Large intestine (tissue), 3 donors: ENCODE measurements around the gene SLC26A4. TPM values are rescaled to one million over a fixed set of nuclear protein-coding genes. Genes with fewer than 3 reads are reported as not detected.

ENCODE experiments used
- DNase-seq, 2 donors: peaks; one replicate each; pipeline versions ENCODE4 v3.0.0 to v3.0.0-alpha.2; 2013
- H3K27ac ChIP-seq: one replicate; pipeline ENCODE4 v1.5.1; 2013; ENCODE audit warnings: low read length
- H3K27me3 ChIP-seq: 2 replicates; pipeline ENCODE4 v1.6.1; 2013; ENCODE audit warnings: low read length; ENCODE audit not compliant: control insufficient read depth, insufficient read depth
- H3K36me3 ChIP-seq: 2 replicates; pipeline ENCODE4 v1.6.1; 2013; ENCODE audit warnings: low read length; ENCODE audit not compliant: control insufficient read depth, insufficient read depth
- H3K4me1 ChIP-seq: one replicate; pipeline ENCODE4 v1.6.1; 2013; ENCODE audit warnings: low read length; ENCODE audit not compliant: control insufficient read depth, insufficient read depth
- H3K4me3 ChIP-seq: one replicate; pipeline ENCODE4 v1.5.1; 2013; ENCODE audit warnings: low read length
- H3K9me3 ChIP-seq: one replicate; pipeline ENCODE4 v1.6.1; 2013; ENCODE audit warnings: mild to moderate bottlenecking, low read depth, low read length, moderate library complexity; ENCODE audit not compliant: control insufficient read depth
- WGBS: methylation state at CpG from one replicate; pipeline ENCODE4 v1.1.5; 2013; ENCODE audit warnings: low lambda C conversion rate; ENCODE audit not compliant: insufficient coverage; 5-methylcytosine and 5-hydroxymethylcytosine counted together
- polyA plus RNA-seq: library from polyadenylated mRNA; unstranded; fragments of 120-200 nt; gene quantifications from one replicate; pipeline ENCODE4 v1.2.1, GENCODE V29; 2013

The SLC26A4 gene
- polyA plus RNA-seq, 1 donor: 0.28 TPM

- no CpG with 5 or more reads among the region's 1 CpG for WGBS
Observed at GRCh38 chr7:107678110-107678753, 17.6 kb downstream of the SLC26A4 start.

GRCh38 chr7:107680478-107680877 lies 19.9 kb downstream of the SLC26A4 start:
- no peaks in the 10 kb centered on the region for H3K4me1 ChIP-seq
- no peaks in the 10 kb centered on the region for H3K36me3 ChIP-seq
- no CpG with 5 or more reads among the region's 1 CpG for WGBS

More at GRCh38 chr7:107678110-107678753, 17.6 kb downstream of the SLC26A4 start:
- Histone ChIP-seq H3K27me3 (no peaks in the 10 kb centered on the region), H3K9me3 (no peaks in the 10 kb centered on the region), H3K4me3 (no peak overlapping the region), H3K4me1 (no peaks in the 10 kb centered on the region), H3K36me3 (no peaks in the 10 kb centered on the region), H3K27ac (no peak overlapping the region)
- no peak for DNase-seq

DNA sequence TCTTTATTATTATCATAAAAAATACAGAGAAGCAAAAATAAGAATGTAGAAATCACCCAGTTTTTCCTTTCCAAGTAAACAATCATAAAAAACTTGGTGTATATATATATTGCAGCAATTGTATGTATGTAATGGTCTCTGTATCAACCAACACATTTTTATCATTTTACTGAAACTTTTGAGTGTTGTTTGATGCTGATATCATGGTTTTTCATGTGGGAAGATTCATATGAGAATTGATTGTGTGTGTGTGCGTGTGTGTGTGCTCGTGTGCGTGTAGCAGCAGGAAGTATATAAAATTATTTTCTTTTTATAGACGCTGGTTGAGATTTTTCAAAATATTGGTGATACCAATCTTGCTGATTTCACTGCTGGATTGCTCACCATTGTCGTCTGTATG lies 22.3 kb downstream of the SLC26A4 start:
- Histone ChIP-seq H3K9me3 (no peaks in the 10 kb centered on the region), H3K27me3 (no peaks in the 10 kb centered on the region), H3K4me3 (no peak overlapping the region), H3K36me3 (no peaks in the 10 kb centered on the region), H3K4me1 (no peaks in the 10 kb centered on the region), H3K27ac (no peak overlapping the region)
- no peak for DNase-seq
- WGBS: 100% methylated on average over 1 of the region's 5 CpGs

More at GRCh38 chr7:107680478-107680877, 19.9 kb downstream of the SLC26A4 start:
- Histone ChIP-seq H3K27ac (no peak overlapping the region), H3K9me3 (no peaks in the 10 kb centered on the region), H3K4me3 (no peak overlapping the region), H3K27me3 (no peaks in the 10 kb centered on the region)
- DNase-seq: no peak

- WGBS: no CpG with 5 or more reads among the region's 2 CpGs
- no peak for DNase-seq
- H3K9me3 ChIP-seq: no peaks in the 10 kb centered on the region
- H3K4me1 ChIP-seq: no peaks in the 10 kb centered on the region
- no peaks in the 10 kb centered on the region for H3K27me3 ChIP-seq
- H3K27ac ChIP-seq: no peak overlapping the region
- no peak overlapping the region for H3K4me3 ChIP-seq
- no peaks in the 10 kb centered on the region for H3K36me3 ChIP-seq
Observed at GRCh38 chr7:107684287-107684686, 23.7 kb downstream of the SLC26A4 start.

- Histone ChIP-seq H3K4me1 (no peaks in the 10 kb centered on the region), H3K4me3 (no peak overlapping the region), H3K27me3 (peaks cover under 1% of the 10 kb centered on the region), H3K36me3 (no peaks in the 10 kb centered on the region), H3K9me3 (no peaks in the 10 kb centered on the region), H3K27ac (no peak overlapping the region)
- DNase-seq: no peak
- no CpG with 5 or more reads among the region's 1 CpG for WGBS
Observed at GRCh38 chr7:107684947-107685463, 24.4 kb downstream of the SLC26A4 start.

- no peak for DNase-seq
- Histone ChIP-seq H3K27ac (no peak overlapping the region), H3K9me3 (no peaks in the 10 kb centered on the region), H3K4me3 (no peak overlapping the region), H3K27me3 (peaks cover 2% of the 10 kb centered on the region), H3K36me3 (no peaks in the 10 kb centered on the region), H3K4me1 (no peaks in the 10 kb centered on the region)
- no CpG with 5 or more reads among the region's 5 CpGs for WGBS
Observed at GRCh38 chr7:107686816-107687387, 26.3 kb downstream of the SLC26A4 start.

DNA sequence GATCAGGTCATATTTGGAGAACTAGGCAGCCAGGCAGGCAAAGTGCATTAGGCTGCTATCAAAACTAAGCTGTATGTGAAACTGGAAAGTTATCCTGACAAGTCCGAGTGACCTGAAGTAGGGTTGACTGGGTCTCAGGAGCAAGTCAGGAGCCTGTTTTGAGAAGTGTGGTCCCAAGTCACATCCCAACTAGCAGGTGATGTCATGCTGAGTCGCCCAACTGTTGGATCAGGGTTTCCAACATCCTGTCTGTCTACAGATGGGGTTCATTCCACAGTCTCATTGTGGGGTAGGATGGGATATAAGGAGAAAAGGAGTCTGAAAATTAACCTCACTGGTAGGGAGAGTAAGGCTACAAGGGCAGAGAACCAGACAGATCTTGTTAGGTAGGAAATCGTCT lies 27.0 kb downstream of the SLC26A4 start:
- no CpG with 5 or more reads among the region's 3 CpGs for WGBS
- DNase-seq: no peak
- H3K27ac ChIP-seq: no peak overlapping the region

DNA sequence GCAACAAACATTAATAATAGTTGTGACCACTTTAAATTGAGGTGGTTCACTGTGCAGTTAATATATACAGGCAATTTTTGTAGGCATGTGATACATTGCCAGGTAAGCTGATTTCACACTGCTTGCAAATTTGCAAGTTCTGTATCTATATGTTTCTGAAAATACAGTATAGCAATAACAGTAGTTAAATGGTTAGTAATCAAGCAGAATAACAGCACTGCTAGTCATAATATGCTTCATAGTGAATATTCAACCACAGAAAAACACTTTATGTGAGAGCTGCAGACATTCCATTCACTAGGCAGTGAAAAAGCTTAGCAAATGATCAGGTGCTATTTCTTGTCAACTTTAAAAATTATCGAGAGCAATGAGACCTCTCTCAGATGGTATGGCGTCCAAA lies 28.9 kb downstream of the SLC26A4 start:
- Histone ChIP-seq H3K27me3 (peaks cover 4% of the 10 kb centered on the region), H3K27ac (no peak overlapping the region), H3K9me3 (no peaks in the 10 kb centered on the region), H3K36me3 (no peaks in the 10 kb centered on the region), H3K4me3 (no peak overlapping the region), H3K4me1 (no peaks in the 10 kb centered on the region)
- no CpG with 5 or more reads among the region's 2 CpGs for WGBS
- no peak for DNase-seq

More for the DNA sequence above, 27.0 kb downstream of the SLC26A4 start:
- no peaks in the 10 kb centered on the region for H3K4me1 ChIP-seq
- H3K36me3 ChIP-seq: no peaks in the 10 kb centered on the region
- H3K9me3 ChIP-seq: no peaks in the 10 kb centered on the region
- H3K4me3 ChIP-seq: no peak overlapping the region
- peaks cover 2% of the 10 kb centered on the region for H3K27me3 ChIP-seq

DNA sequence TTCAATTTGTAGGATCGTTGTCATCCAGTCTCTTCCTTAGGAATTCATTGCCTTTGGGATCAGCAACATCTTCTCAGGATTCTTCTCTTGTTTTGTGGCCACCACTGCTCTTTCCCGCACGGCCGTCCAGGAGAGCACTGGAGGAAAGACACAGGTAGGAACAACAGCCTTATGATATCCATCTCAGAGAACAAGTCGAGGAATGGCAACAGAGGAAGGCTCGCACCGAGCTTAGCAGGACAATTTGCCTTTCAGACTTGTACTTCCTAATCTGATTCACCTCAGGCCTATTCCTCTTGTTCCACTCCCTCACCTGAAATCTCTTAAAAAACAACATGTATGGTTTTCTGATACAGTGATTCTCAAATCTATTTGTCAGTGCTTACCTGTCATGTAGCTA lies 29.5 kb downstream of the SLC26A4 start:
- no peak overlapping the region for H3K27ac ChIP-seq
- peaks cover 4% of the 10 kb centered on the region for H3K27me3 ChIP-seq
- H3K4me1 ChIP-seq: no peaks in the 10 kb centered on the region
- no peak overlapping the region for H3K4me3 ChIP-seq
- H3K36me3 ChIP-seq: no peaks in the 10 kb centered on the region
- WGBS: no CpG with 5 or more reads among the region's 7 CpGs
- no peak for DNase-seq
- no peaks in the 10 kb centered on the region for H3K9me3 ChIP-seq

DNA sequence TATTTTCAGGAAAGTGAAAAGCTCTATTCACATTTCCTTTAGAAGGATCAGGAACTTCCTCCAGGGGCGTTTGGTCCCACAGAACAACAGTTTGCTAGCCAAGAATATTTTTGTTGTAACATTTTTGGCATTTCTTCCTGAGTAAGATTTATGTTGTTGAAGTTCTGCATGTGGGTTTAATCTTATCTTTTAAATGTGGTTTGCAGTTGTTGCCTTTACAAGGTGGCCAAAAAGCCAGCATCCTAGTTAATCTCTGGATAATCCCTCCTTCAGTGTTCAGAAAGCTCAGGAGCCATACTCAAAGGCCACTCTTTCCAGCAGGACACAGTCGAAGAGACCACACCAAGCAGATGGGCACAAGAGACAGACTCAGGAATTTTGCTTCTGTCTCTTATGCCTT lies 30.0 kb downstream of the SLC26A4 start:
- 40% methylated on average over 1 of the region's 2 CpGs for WGBS

DNA sequence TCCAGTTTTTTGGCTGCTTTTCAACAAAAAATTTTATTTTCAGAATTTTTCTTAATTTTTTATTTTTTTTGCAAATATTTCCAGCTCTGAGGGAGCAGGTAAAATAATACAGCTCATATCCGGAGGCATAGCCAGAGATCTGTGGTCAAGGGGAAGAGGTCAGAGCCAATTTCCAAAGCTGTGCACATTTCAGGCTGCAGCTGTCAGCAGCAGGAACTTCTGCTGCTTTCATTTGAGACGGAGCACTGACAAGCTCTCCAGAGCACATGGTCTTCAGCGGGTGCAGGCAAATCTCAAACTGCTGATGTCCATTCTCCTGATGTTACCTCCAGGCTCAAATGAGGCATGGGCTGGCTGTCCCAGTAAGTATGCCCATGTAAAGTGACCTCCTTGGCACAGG lies 31.1 kb downstream of the SLC26A4 start:
- Histone ChIP-seq H3K9me3 (no peaks in the 10 kb centered on the region), H3K27me3 (peaks cover 4% of the 10 kb centered on the region), H3K36me3 (no peaks in the 10 kb centered on the region), H3K4me1 (no peaks in the 10 kb centered on the region), H3K4me3 (no peak overlapping the region), H3K27ac (no peak overlapping the region)
- WGBS: no CpG with 5 or more reads among the region's 3 CpGs
- no peak for DNase-seq

More for the DNA sequence above, 30.0 kb downstream of the SLC26A4 start:
- no peak for DNase-seq
- Histone ChIP-seq H3K36me3 (no peaks in the 10 kb centered on the region), H3K27me3 (peaks cover 4% of the 10 kb centered on the region), H3K27ac (no peak overlapping the region), H3K4me1 (no peaks in the 10 kb centered on the region), H3K4me3 (no peak overlapping the region), H3K9me3 (no peaks in the 10 kb centered on the region)
